B cell (primary cell): ENCODE data around the gene POLR2C. TPM values are rescaled to one million over a fixed set of nuclear protein-coding genes. Genes with fewer than 3 reads are reported as not detected.

Experiments
- ATAC-seq: fragments of 200-7000 bp; cut with Tn5 transposase; one replicate; pipeline ENCODE4 v1.10.0; 2021; ENCODE audit warnings: low read depth, mild to moderate bottlenecking, moderate number of reproducible peaks, moderate library complexity
- CTCF ChIA-PET: fragments of 350-600 bp; sonication (Branson Sonifier 250); formaldehyde crosslinking; loops from one replicate; lab custom pipeline; 2021; ENCODE audit warnings: antibody characterized with exemption, inconsistent platforms; lab: Charles Lee
- POLR2A ChIA-PET: fragments of 350-600 bp; sonication (Branson Sonifier 250); formaldehyde crosslinking; loops from one replicate; lab custom pipeline; 2021; ENCODE audit warnings: antibody characterized with exemption; lab: Charles Lee
- DNase-seq: peaks from one replicate; pipeline ENCODE4 v3.0.0; 2013
- H2AFZ ChIP-seq: 2 replicates; pipeline ENCODE4 v1.6.1; 2012; ENCODE audit warnings: mild to moderate bottlenecking, low read depth, low read length; ENCODE audit not compliant: insufficient read depth, poor library complexity, severe bottlenecking
- H3K27ac ChIP-seq, 2 donors: 1 replicate in 1 of 2; 2 replicates in 1 of 2; pipeline ENCODE4 v1.5.1; 2012 to 2013; ENCODE audit warnings: low read length in 2 of 2, mild to moderate bottlenecking in 2 of 2, moderate library complexity in 1 of 2
- H3K27me3 ChIP-seq, 4 experiments: fragments of 200-600 bp in 1 of 4; sonication (generic) in 1 of 4; replicated peaks in 1 of 4; 1 replicate in 2 of 4; 2 replicates in 2 of 4; pipeline versions ENCODE4 v1.6.1 to v1.7.0; 2013 to 2016; ENCODE audit warnings: low read length in 3 of 4, mild to moderate bottlenecking in 2 of 4, mixed read lengths in 1 of 4, moderate library complexity in 1 of 4; ENCODE audit not compliant: insufficient read depth in 4 of 4, control insufficient read depth in 3 of 4; ENCODE audit errors: control extremely low read depth in 1 of 4
- H3K36me3 ChIP-seq, 2 experiments: replicated peaks in 1 of 2; 1 replicate in 1 of 2; 2 replicates in 1 of 2; pipeline versions ENCODE4 v1.6.1 to v1.7.1; 2013; ENCODE audit warnings: low read length in 1 of 2; ENCODE audit not compliant: insufficient read depth in 2 of 2, control insufficient read depth in 1 of 2; ENCODE audit errors: control extremely low read depth in 1 of 2, extremely low read depth in 1 of 2
- H3K4me1 ChIP-seq, 2 donors: fragments of 200-600 bp in 1 of 2; sonication (generic) in 1 of 2; 1 replicate in 1 of 2; 2 replicates in 1 of 2; pipeline versions ENCODE4 v1.5.1 to v1.6.1; 2013 to 2017; ENCODE audit warnings: low read length in 2 of 2; ENCODE audit not compliant: control insufficient read depth in 2 of 2, insufficient read depth in 2 of 2
- H3K4me2 ChIP-seq: replicated peaks from 2 replicates; pipeline ENCODE3; 2012; ENCODE audit warnings: mild to moderate bottlenecking, low read depth, low read length; ENCODE audit not compliant: poor library complexity, severe bottlenecking
- H3K4me3 ChIP-seq, 5 experiments: fragments of 200-600 bp in 1 of 5; sonication (generic) in 1 of 5; 1 replicate in 3 of 5; 2 replicates in 2 of 5; pipeline versions ENCODE4 v1.5.1 to v1.7.0; 2011 to 2016; ENCODE audit warnings: low read length in 4 of 5, mild to moderate bottlenecking in 4 of 5, low read depth in 2 of 5, control low read depth in 1 of 5, moderate library complexity in 1 of 5; ENCODE audit not compliant: insufficient read depth in 1 of 5; ENCODE audit errors: control extremely low read depth in 1 of 5, extremely low read depth in 1 of 5
- H3K79me2 ChIP-seq: fragments of 200-600 bp; sonication (generic); one replicate; pipeline ENCODE4 v1.6.0; 2016; ENCODE audit warnings: low read length; ENCODE audit not compliant: control insufficient read depth, insufficient read depth
- H3K9ac ChIP-seq: fragments of 200-600 bp; sonication (generic); 2 replicates; pipeline ENCODE4 v1.6.1; 2017; ENCODE audit warnings: mild to moderate bottlenecking, low read length, moderate library complexity
- H3K9me3 ChIP-seq, 3 donors: one replicate each; pipeline versions ENCODE4 v1.6.1 to v1.7.1; 2013; ENCODE audit warnings: low read length in 2 of 3; ENCODE audit not compliant: control insufficient read depth in 2 of 3, insufficient read depth in 1 of 3; ENCODE audit errors: control extremely low read depth in 1 of 3
- H4K20me1 ChIP-seq: 2 replicates; pipeline ENCODE4 v1.6.0; 2012; ENCODE audit warnings: mild to moderate bottlenecking, low read length; ENCODE audit not compliant: insufficient read depth, control insufficient read depth, poor library complexity, severe bottlenecking
- H3K27ac Mint-ChIP-seq: one replicate; pipeline ENCODE4 v1.8.0; 2021; ENCODE audit warnings: mixed read lengths
- H3K27me3 Mint-ChIP-seq: one replicate; pipeline ENCODE4 v1.8.0; 2021; ENCODE audit warnings: mixed read lengths
- H3K4me1 Mint-ChIP-seq: one replicate; pipeline ENCODE4 v1.8.0; 2021; ENCODE audit warnings: mixed read lengths
- H3K4me3 Mint-ChIP-seq: one replicate; pipeline ENCODE4 v1.8.0; 2021; ENCODE audit warnings: mixed read lengths
- H3K9me3 Mint-ChIP-seq: one replicate; pipeline ENCODE4 v1.8.0; 2022; ENCODE audit warnings: mixed read lengths; ENCODE audit not compliant: insufficient read depth
- EZH2 ChIP-seq: IDR thresholded peaks from 2 replicates; pipeline ENCODE4 v1.6.1; 2012; ENCODE audit warnings: borderline replicate concordance, low read depth, mild to moderate bottlenecking, moderate library complexity, low read length; ENCODE audit not compliant: insufficient read depth, poor library complexity, severe bottlenecking
- WGBS: methylation state at CpG from one replicate; pipeline ENCODE4 v1.1.5; 2013; ENCODE audit warnings: missing lambda C conversion rate; ENCODE audit not compliant: insufficient coverage; 5-methylcytosine and 5-hydroxymethylcytosine counted together
- intact Hi-C: fragments of 100-400 bp; cut with micrococcal nuclease; formaldehyde crosslinking; loops from one replicate; pipeline ENCODE4 v1.10.0; 2022
- polyA plus RNA-seq: library from polyadenylated mRNA; depleted of rRNA; stranded (reverse); fragments of >200 nt; gene quantifications from 2 replicates; pipeline ENCODE4 v1.2.3, GENCODE V29; 2012
- total RNA-seq, 2 donors: library from RNA; stranded (reverse); fragments of 120-200 nt in 1 of 2; gene quantifications; 1 replicate in 1 of 2; 2 replicates in 1 of 2; pipeline versions ENCODE4 v1.2.3 to v1.2.4, GENCODE V29; 2013 to 2022
- TF ChIP-seq, protein P1 (sequence below): fragments of 200-600 bp; IDR thresholded peaks from one replicate; pipeline ENCODE4 v1.8.0; 2022; ENCODE audit warnings: antibody characterized with exemption, mild to moderate bottlenecking

Gene POLR2C
- total and polyA plus RNA-seq, 2 donors (not counting 1 experiment from before 2014, with no cell fraction given), result 57.8 to 70.1 TPM

DNA sequence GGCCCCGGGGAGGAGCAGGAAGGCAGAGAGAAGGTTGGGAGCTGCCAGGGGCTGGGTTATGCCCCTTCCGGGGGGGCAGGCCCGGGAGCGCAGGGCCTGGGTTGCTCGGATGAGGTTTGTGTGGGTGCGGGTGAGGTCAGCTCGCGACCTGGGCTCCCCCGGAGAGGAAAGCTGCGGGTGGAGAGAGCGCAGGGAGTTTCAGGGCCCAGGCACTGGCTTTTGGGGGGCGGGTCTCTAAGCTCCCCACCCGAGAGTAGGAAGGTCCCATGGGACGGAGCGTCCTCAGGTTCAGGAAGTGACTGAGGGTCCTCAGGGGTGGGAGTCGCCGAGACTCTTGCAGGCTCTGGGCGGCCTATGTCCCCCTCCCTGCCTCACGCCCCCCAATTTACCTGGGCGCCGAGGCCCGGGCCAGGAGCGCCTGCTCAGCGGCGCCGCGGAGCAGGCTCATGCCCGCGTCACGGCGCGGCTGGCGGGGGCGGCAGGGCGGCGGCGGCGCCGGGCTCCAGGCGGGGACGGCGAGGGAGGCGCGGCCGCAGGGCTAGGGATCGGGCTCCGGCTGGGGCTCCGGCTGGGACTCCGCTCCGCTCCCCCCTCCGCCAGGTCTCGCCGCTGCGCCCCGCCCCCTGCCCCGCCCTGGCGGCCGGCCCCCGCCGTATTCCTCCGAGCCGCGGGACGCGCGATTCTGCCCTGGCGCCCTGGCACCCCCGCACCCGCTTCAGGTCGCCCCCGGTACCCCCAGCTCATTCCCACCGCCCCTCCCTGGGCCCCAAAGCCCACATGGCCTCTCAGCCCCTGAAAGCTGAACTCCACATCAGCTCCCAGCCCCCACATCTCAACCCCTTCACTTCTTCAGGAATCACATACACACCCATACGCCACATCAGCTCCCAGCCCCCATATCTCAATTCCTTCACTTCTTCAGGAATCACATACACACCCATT is 23.7 kb downstream of the POLR2C start, which contains the start of gene DOK4:
Gene DOK4, minus strand, starts transcription at position 578 of the 942 bp plus-strand sequence. CDS start 6,986 bp downstream, outside the sequence.
- Histone ChIP-seq H3K9me3 (no peaks in the 10 kb centered on the region), H4K20me1 (no peaks in the 10 kb centered on the region), H3K79me2 (no peaks in the 10 kb centered on the region), H2AFZ (peak within 1 kb of the TSS; percentile 85), H3K4me1 (peaks cover 11 to 15% of the 10 kb centered on the region in 2 donors), H3K4me3 (peak within 1 kb of the TSS; percentile 22 to 68 (median 56)), H3K27me3 (peaks cover 0 to 12% (median 3%) of the 10 kb centered on the region in 4 experiments), H3K36me3 (no peaks in the 10 kb centered on the region), H3K4me2 (peak within 1 kb of the TSS; percentile 93), H3K27ac (no peak within 1 kb of the TSS), H3K9ac (peak within 1 kb of the TSS; percentile 75)
- 2% methylated on average over 71 of the region's 73 CpGs for WGBS
- Mint-ChIP-seq H3K27me3 (peaks cover 6% of the 10 kb centered on the region), H3K9me3 (no peaks in the 10 kb centered on the region), H3K4me3 (peak within 1 kb of the TSS; percentile 85), H3K27ac (no peak within 1 kb of the TSS), H3K4me1 (peaks cover 16% of the 10 kb centered on the region)
- DNase-seq, result peak; percentile 77
- ChIA-PET POLR2A (interaction anchor here (0.6 to 0.9 kb wide), 2 partner anchors 52 to 109 kb away, joined by 3 to 4 read pairs; no protein-coding TSS in a partner anchor), CTCF (interaction anchor here (0.6 to 2.0 kb wide), 7 partner anchors 12 to 91 kb away, joined by 3 to 6 read pairs (median 4); partner anchors contain the start of genes CCDC102A and POLR2C)
- intact Hi-C loops, result loop anchor here (1.0 kb wide), 2 partner anchors 39 to 51 kb away; partner anchors contain the start of genes CIAPIN1 and COQ9
- ATAC-seq, result peak; percentile 93
- TF ChIP-seq, protein P1, sequence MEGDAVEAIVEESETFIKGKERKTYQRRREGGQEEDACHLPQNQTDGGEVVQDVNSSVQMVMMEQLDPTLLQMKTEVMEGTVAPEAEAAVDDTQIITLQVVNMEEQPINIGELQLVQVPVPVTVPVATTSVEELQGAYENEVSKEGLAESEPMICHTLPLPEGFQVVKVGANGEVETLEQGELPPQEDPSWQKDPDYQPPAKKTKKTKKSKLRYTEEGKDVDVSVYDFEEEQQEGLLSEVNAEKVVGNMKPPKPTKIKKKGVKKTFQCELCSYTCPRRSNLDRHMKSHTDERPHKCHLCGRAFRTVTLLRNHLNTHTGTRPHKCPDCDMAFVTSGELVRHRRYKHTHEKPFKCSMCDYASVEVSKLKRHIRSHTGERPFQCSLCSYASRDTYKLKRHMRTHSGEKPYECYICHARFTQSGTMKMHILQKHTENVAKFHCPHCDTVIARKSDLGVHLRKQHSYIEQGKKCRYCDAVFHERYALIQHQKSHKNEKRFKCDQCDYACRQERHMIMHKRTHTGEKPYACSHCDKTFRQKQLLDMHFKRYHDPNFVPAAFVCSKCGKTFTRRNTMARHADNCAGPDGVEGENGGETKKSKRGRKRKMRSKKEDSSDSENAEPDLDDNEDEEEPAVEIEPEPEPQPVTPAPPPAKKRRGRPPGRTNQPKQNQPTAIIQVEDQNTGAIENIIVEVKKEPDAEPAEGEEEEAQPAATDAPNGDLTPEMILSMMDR, result no peak
- no peak for TF ChIP-seq EZH2
